Left forelimb (tissue), 1 donor: ENCODE data around the gene MYBPH.

ENCODE experiments used
- DNase-seq: peaks from one replicate; pipeline ENCODE4 v3.0.0-alpha.2; 2018; ENCODE audit warnings: low spot score

Gene MYBPH

GRCh38 chr1:203129501-203130231, 46.0 kb downstream of the MYBPH start:
- DNase-seq, result peak; percentile 54

GRCh38 chr1:203128716-203129500, 46.7 kb downstream of the MYBPH start:
- peak; percentile 63 for DNase-seq

GRCh38 chr1:203128431-203128715, 47.3 kb downstream of the MYBPH start:
- no peak for DNase-seq

GRCh38 chr1:203127666-203128430, 47.8 kb downstream of the MYBPH start, which contains the start of gene ADORA1:
Gene ADORA1 (plus strand): TSS chr1:203127726. CDS start chr1:203128842, 1,116 bp downstream.
- DNase-seq, result peak; percentile 69

GRCh38 chr1:203126866-203127665, 48.6 kb downstream of the MYBPH start:
- DNase-seq, result peak; percentile 14

- peak; percentile 53 for DNase-seq
Observed at GRCh38 chr1:203126151-203126865, 49.3 kb downstream of the MYBPH start.

GRCh38 chr1:203124546-203125317, 50.9 kb downstream of the MYBPH start:
- no peak for DNase-seq

GRCh38 chr1:203124011-203124410, 51.6 kb downstream of the MYBPH start:
- DNase-seq, result peak; percentile 15

GRCh38 chr1:203122159-203122558, 53.5 kb downstream of the MYBPH start:
- DNase-seq, result peak; percentile 14

GRCh38 chr1:203121186-203122015, 54.2 kb downstream of the MYBPH start:
- peak; percentile 55 for DNase-seq

GRCh38 chr1:203120325-203121153, 55.1 kb downstream of the MYBPH start:
- peak; percentile 48 for DNase-seq
